Activated T-helper 2 cell treated with anti-CD3 and anti-CD28 coated beads, Interferon-gamma antibody, Interleukin-2, Interleukin-4, amounts not matched to agents 10 μg/mL and 5 μg/mL and 100 μg/mL, durations not matched to agents 14 hours and 24 hours and 36 hours (primary cell): Measurements from ENCODE around the gene STAT3. TPM values are rescaled to one million over a fixed set of nuclear protein-coding genes. Genes with fewer than 3 reads are reported as not detected.

Experiments
- DNase-seq: peaks from one replicate; pipeline ENCODE4 v3.0.0; 2021; ENCODE audit warnings: low spot score
- H3K27ac Mint-ChIP-seq: one replicate; pipeline ENCODE4 v1.8.0; 2021; ENCODE audit warnings: mixed read lengths
- H3K27me3 Mint-ChIP-seq: one replicate; pipeline ENCODE4 v1.8.0; 2021; ENCODE audit warnings: low read depth, mixed read lengths
- H3K36me3 Mint-ChIP-seq: one replicate; pipeline ENCODE4 v1.8.0; 2021; ENCODE audit warnings: low read depth, mixed read lengths
- H3K4me1 Mint-ChIP-seq: one replicate; pipeline ENCODE4 v1.8.0; 2021; ENCODE audit warnings: low read depth, mixed read lengths
- H3K4me3 Mint-ChIP-seq: one replicate; pipeline ENCODE4 v1.8.0; 2021; ENCODE audit warnings: low read depth, mild to moderate bottlenecking, moderate library complexity, mixed read lengths
- H3K9me3 Mint-ChIP-seq: one replicate; pipeline ENCODE4 v1.8.0; 2021; ENCODE audit warnings: mixed read lengths
- intact Hi-C: fragments of 100-400 bp; cut with micrococcal nuclease; formaldehyde crosslinking; loops from one replicate; pipeline ENCODE4 v1.15.1; 2023
- total RNA-seq: library from RNA; stranded (reverse); gene quantifications from 2 replicates; pipeline ENCODE4 v1.2.3, GENCODE V29; 2022

The STAT3 gene
- total RNA-seq, result 250 and 262 TPM in 2 replicates

DNA sequence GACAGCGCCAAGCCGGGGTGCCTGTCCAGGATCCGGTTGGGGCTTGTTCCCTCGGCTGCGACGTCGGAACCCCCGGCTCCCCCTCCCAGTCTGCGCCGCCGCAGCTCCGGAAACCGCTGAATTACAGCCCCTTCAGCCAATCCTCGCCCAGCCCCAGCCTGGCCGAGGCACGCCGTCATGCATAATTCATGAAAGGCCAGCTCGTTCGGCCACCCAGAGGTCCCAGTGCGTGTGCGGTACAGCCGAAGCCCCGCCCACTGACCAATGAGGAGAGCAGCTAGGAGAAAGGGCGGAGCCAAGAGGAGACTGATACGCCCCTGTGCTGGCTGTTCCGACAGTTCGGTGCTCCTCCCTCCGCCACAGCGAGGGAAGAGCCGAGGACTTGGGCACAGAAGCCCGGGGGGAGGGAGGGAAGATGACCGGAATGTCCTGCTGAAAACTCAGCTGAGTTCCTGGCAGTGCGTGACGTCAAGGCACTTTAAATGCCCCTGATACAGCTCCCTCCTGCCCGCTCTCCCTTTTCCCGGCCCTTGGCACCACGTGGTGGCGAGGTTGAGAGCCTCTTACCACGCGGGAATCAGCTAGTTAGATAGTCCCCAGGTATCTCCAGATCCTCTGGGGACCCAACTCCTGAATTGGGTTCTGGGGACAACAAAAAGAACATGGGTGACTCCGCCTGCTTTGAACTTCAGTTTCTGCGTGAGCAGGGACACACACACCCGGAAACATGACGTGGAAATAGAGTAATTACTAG is at the start of gene STAT3:
TSS of gene STAT3 (minus strand) at position 62 of the 754 bp plus-strand sequence. CDS start 39,926 bp downstream, outside the sequence.
- Mint-ChIP-seq H3K9me3 (no peaks in the 10 kb centered on the region), H3K36me3 (peaks cover 35% of the 10 kb centered on the region), H3K4me1 (peaks cover 39% of the 10 kb centered on the region), H3K27me3 (no peaks in the 10 kb centered on the region), H3K27ac (peak within 1 kb of the TSS; percentile 100), H3K4me3 (peak within 1 kb of the TSS; percentile 91)
- intact Hi-C loops, result loop anchor here (1.0 to 5.0 kb wide), 4 partner anchors 46 to 122 kb away; no protein-coding TSS in a partner anchor
- peak; percentile 100 for DNase-seq

DNA sequence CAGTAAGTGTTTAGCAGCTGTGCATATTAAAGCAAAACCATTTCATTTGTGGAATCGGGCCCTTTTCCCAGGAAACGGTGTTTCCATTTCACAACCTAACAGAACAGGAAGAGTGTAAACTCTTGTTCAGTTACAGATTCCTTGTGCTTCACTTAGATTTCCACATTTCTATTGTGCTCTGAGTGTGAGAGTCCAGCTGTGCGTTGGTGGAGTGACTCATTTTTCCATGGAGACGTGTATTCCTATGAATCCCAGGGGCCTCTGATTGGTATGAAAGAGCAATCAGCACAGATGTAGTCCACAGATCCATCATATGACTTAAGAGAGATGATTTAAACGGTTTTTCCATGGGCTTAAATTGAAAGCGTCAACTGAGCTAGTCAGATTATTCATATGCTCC is 48.1 kb upstream of the STAT3 start:
- H3K4me1 Mint-ChIP-seq, result peaks cover 2% of the 10 kb centered on the region
- H3K4me3 Mint-ChIP-seq, result no peak overlapping the region
- H3K36me3 Mint-ChIP-seq, result no peaks in the 10 kb centered on the region
- H3K9me3 Mint-ChIP-seq, result no peaks in the 10 kb centered on the region
- no peak for DNase-seq
- intact Hi-C loops, result no loop called here
- H3K27me3 Mint-ChIP-seq, result peaks cover 18% of the 10 kb centered on the region
- no peak overlapping the region for H3K27ac Mint-ChIP-seq

DNA sequence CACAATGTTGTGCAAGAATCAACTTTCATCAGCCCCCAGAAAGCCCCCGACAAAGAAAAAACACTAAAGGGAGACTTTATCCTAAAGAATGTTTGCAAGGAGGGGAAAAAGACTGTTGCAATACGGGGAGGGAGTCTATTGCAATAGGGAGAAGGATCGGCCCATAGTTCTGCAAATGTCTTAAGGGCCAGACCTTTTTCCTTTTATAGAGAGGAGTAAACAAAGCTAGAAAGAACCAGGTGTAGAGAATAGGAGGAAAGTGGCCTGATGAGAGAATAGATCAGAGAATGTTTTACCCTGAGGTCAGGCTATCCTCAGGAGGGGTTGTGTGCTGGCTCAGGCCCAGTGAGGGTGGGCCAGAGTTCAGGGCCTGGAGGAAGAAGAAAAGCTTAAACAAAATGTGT is 43.5 kb upstream of the STAT3 start:
- no peaks in the 10 kb centered on the region for H3K4me1 Mint-ChIP-seq
- no peak overlapping the region for H3K4me3 Mint-ChIP-seq
- no peak overlapping the region for H3K27ac Mint-ChIP-seq
- H3K9me3 Mint-ChIP-seq, result no peaks in the 10 kb centered on the region
- H3K36me3 Mint-ChIP-seq, result no peaks in the 10 kb centered on the region
- DNase-seq, result no peak
- intact Hi-C loops, result no loop called here
- peaks cover 33% of the 10 kb centered on the region for H3K27me3 Mint-ChIP-seq

DNA sequence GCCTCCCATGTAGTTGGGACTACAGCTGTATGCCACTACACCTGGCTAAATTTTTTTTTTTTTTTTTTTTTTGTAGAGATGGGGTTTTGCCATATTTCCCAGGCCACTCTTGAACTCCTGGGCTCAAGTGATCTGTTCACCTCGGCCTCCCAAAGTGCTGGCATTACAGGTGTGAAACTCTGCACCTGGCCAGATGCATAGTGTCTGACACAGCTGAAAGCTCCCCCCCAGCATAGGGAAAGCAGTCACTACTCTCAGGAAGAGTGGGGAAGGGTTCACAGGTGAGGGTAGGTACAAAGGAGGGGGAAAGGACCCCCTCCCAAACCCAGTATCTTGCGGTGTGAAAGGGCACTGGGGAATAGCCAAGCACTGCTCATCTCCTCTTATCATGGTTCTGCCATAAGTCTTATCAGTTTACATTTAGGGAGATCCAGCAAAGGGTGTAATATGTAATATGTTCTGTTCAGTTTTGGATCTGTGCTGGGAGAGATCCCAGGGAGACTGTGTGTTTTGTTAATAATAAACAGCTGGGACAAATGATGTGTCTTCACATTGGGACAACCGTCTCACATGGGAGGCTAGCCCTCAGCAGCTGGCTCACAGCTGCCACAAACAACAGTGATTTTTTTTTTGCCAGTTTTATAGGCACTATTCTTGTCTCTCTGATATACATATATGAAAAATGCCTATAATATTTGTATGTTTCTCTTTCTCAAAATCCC is 41.6 kb upstream of the STAT3 start:
- intact Hi-C loops, result loop anchor here (2.0 kb wide), 1 partner anchor 87 kb away; no protein-coding TSS in a partner anchor

DNA sequence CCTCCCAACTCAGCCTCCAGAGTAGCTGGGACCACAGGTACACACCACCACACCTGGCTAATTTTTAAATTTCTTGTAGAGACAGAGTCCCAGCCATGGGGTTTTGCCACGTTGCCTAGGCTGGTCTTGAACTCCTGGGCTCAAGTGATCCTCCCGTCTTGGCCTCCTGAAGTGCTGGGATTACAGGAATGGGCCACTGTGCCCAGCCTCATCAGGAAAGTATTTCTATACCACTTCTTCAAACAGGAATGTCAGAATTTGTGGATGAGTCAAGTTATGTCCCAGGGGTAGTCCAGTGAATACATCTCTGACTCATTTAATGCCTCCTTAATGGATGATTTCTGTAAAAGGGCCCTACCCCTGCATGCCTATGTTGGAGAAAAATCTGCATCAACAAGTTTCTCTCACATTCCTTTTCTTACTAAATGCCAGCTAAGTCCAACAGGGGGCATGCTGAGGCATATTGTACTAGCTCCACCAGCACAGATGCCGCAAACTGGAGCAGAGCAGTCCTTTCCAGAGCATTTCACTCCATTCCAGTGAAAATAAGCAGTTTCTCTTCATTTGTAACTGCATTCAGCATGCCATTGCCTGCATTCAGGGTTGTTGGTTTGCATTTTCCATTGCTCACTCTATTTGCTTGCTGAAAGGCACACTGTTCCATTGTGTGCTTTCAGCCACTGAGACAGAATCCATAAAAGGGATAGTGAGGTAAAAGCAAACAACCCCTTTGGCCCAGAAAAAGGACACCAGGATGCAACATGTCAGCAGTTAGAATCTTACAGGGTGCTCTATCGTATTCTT is 40.1 kb upstream of the STAT3 start:
- intact Hi-C loops, result loop anchor here (2.0 kb wide), 1 partner anchor 88 kb away; no protein-coding TSS in a partner anchor
- H3K9me3 Mint-ChIP-seq, result no peaks in the 10 kb centered on the region
- H3K27me3 Mint-ChIP-seq, result peaks cover 43% of the 10 kb centered on the region

More for the DNA sequence above, 41.6 kb upstream of the STAT3 start:
- Mint-ChIP-seq H3K4me3 (no peak overlapping the region), H3K4me1 (no peaks in the 10 kb centered on the region), H3K36me3 (no peaks in the 10 kb centered on the region), H3K27ac (no peak overlapping the region), H3K9me3 (no peaks in the 10 kb centered on the region), H3K27me3 (peaks cover 38% of the 10 kb centered on the region)
- no peak for DNase-seq

DNA sequence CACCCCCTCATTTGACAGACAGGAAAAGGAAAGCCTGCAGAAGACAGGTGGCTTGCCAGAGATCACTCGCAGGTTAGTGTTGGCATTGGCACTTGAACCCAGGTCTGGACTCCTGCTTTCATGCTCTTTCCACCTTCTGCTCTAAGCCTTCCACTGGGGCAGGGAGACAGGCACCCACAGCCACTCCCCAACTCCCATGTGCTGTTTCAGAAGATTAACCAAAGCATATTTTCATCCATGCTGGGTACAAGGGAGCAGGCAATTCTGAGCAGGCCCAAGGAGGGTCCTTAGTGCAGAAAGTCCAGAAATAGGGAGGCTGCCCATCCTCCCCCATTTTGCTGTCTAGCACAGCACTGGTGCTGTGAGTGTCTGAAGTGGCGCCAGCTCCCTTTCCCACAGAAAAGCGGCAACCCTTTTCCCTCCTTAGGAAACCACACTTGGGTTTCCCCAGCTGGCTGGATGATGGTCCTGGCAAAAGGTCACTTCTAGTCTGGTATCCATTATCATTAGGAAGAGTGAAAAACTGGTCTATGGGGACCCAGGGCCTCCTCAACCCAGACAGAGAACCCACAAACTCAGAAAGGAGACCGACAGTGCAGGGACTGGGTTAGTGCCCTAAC is 36.9 kb upstream of the STAT3 start:
- H3K4me3 Mint-ChIP-seq, result no peak overlapping the region
- peaks cover 3% of the 10 kb centered on the region for H3K36me3 Mint-ChIP-seq

More for the DNA sequence above, 40.1 kb upstream of the STAT3 start:
- Mint-ChIP-seq H3K27ac (no peak overlapping the region), H3K36me3 (no peaks in the 10 kb centered on the region), H3K4me1 (no peaks in the 10 kb centered on the region), H3K4me3 (no peak overlapping the region)
- DNase-seq, result no peak

DNA sequence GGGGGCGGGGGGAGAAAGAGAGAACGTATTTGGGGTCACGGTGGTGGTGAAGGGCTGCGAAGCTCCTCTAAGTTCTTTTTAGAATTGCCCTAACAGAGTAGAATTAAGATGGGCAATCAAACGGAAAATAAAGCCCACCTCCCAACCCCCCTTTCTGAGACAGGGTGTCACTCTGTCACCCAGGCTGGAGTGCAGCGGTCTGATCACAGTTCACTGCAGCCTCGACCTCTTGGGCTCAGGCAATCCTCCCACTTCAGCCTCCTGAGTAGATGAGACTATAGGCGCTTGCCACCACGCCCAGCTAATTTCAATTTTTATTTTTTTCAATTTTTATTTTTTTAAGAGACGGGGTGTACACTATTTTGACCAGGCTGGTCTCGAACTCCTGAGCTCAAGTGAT is 35.5 kb upstream of the STAT3 start:
- Mint-ChIP-seq H3K27ac (no peak overlapping the region), H3K36me3 (peaks cover 3% of the 10 kb centered on the region), H3K27me3 (peaks cover 52% of the 10 kb centered on the region), H3K9me3 (no peaks in the 10 kb centered on the region), H3K4me3 (peak overlapping the region; percentile 5), H3K4me1 (peaks cover 18% of the 10 kb centered on the region)
- intact Hi-C loops, result no loop called here
- no peak for DNase-seq

More for the DNA sequence above, 36.9 kb upstream of the STAT3 start:
- no peak overlapping the region for H3K27ac Mint-ChIP-seq
- peaks cover 10% of the 10 kb centered on the region for H3K4me1 Mint-ChIP-seq
- H3K27me3 Mint-ChIP-seq, result peaks cover 55% of the 10 kb centered on the region
- no peak for DNase-seq
- no peaks in the 10 kb centered on the region for H3K9me3 Mint-ChIP-seq
- intact Hi-C loops, result no loop called here

DNA sequence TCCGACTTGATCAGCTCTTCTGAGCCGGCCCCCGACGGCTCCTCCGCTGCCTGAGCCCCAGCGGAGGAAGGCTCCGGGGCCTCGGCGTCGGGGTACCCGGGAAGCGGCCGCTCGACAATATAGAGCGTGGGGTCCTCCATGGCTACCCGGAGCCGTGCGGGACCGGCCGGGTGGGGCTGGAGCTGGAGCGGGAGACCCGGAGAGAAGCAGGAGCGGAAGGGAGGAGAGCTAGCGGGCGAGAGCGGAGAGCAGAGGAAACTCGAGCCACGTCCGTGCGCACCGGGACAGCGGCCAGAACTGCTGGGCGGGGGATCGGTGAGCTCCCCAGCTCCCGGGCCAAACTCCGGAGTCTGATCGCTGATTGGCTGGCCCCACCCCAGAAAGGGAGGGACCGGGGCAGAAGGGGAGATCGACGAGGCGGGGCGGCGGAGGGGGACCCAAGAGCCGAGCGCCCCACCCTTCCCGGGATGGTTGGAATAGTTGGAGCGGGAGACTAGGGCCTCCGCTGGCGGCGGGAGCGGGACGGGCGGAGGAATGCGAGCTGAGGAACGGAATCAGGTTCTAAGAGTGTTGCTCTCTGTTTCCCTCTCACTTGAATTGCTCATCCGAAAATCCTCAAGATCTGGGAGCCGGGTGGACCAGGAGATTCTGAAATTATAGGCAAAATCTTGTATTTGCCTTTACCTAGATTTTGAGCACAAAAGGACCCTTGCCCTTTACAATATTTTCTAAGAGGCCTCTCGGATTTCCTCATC is 34.9 kb upstream of the STAT3 start, which contains the start of gene CAVIN1:
TSS of gene CAVIN1 (minus strand) at position 299 of the 755 bp plus-strand sequence. CDS start at position 140, 159 bp downstream.
- H3K9me3 Mint-ChIP-seq, result no peaks in the 10 kb centered on the region

DNA sequence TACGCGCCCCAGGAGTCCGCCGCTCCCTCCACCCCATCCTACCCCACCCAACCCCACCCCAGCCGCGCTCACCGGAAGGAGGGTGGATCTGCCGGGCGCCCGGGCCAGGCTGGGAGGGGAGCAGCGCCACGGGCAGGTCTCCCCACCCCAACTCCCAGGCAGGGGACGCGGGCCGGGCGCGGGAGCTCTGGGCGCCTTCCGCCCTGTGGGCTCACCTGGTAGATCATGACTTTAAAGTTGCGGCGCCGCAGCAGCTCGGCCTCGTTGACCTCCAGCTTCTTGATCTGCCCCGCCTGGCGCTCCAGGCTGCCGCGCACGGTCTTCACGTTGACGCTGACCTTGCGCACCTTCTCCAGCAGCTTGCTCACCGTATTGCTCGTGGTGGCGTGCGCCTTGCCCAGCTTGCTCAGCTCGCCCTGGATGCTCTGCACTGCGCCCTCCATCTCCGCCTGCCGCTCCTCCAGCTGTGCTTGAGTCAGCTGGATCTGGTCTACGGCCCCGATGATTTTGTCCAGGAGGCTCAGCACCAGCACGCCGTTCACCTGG is 34.2 kb upstream of the STAT3 start:
- DNase-seq, result no peak
- no peaks in the 10 kb centered on the region for H3K9me3 Mint-ChIP-seq
- peaks cover 18% of the 10 kb centered on the region for H3K4me1 Mint-ChIP-seq
- intact Hi-C loops, result no loop called here
- peaks cover 42% of the 10 kb centered on the region for H3K27me3 Mint-ChIP-seq
- H3K4me3 Mint-ChIP-seq, result peak overlapping the region; percentile 81
- peaks cover 3% of the 10 kb centered on the region for H3K36me3 Mint-ChIP-seq
- H3K27ac Mint-ChIP-seq, result no peak overlapping the region

More for the DNA sequence above, 34.9 kb upstream of the STAT3 start, which contains the start of gene CAVIN1:
- H3K4me3 Mint-ChIP-seq, result peak within 1 kb of the TSS; percentile 81
- intact Hi-C loops, result no loop called here
- H3K27ac Mint-ChIP-seq, result no peak within 1 kb of the TSS
- H3K36me3 Mint-ChIP-seq, result peaks cover 3% of the 10 kb centered on the region
- peak; percentile 14 for DNase-seq
- peaks cover 18% of the 10 kb centered on the region for H3K4me1 Mint-ChIP-seq
- H3K27me3 Mint-ChIP-seq, result peaks cover 45% of the 10 kb centered on the region

DNA sequence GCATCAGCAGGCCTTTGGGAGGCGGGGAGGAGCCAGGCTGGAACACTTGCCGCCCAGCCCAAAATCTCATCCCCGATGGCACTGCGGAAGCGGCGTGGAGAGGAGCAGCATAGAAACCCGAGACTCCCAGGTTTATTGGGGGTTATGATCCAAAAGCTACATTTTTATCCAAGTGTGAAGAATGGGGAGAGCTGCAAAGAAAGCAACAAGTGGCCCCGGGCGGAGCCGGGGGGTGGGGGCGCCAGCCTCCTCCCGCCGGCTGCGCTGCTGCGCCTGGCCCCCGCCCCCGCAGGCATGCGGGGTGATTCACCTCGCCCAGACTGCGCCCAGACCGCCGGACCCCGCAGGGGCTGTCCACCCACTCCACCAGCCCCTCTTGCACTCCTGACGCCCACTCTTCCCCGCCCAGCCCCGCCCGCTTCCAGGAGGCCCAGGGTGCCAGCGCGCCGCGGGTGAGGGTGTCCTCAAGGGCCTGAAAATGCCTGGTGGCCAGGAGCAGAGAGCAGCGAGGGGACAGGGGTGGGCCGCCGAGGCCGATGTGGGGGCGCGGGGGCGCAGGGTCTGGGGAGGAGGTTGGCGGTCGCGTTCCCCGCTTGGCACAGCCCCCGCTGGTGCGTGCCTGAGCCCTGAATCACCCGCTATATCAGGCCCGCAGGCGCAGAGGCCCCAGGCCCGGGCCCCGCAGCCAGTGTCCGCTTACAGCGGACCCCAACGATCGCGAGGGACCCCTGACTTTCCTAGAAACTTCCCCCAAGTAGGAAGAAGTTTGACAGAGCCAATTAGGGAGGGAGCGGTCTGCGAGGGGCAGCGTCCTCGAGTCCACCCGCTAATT is 33.5 kb upstream of the STAT3 start:
- Mint-ChIP-seq H3K4me1 (peaks cover 18% of the 10 kb centered on the region), H3K27ac (no peak overlapping the region), H3K9me3 (no peaks in the 10 kb centered on the region), H3K27me3 (peaks cover 42% of the 10 kb centered on the region), H3K36me3 (peaks cover 3% of the 10 kb centered on the region), H3K4me3 (peak overlapping the region; percentile 64)
- intact Hi-C loops, result no loop called here
- no peak for DNase-seq

DNA sequence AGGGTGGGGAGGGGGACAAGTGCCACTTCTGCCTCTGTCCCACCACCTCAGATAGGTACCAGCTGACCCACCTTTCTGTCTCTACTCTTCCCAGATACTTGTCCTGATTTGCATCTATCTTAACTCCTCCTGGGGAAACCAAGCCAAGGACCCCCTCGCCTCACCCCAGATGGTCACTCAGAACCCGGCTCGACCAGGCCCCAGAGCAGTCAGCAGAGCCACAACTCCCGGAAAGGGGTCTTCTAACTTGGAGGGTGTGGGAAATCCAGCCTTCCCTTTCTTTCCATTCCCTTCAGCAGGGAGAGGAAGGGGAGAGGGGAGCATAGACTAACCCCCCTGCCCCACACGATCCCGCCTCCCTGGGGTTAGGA is 32.9 kb upstream of the STAT3 start:
- Mint-ChIP-seq H3K4me1 (peaks cover 18% of the 10 kb centered on the region), H3K4me3 (peak overlapping the region; percentile 64), H3K36me3 (peaks cover 3% of the 10 kb centered on the region), H3K9me3 (no peaks in the 10 kb centered on the region), H3K27ac (no peak overlapping the region), H3K27me3 (peaks cover 42% of the 10 kb centered on the region)
- intact Hi-C loops, result no loop called here
- DNase-seq, result no peak
